Endothelial cell of umbilical vein (primary cell): Measurements from ENCODE around the gene POLR3GL. TPM values are rescaled to one million over a fixed set of nuclear protein-coding genes. Genes with fewer than 3 reads are reported as not detected.

Experiments used
- BruUV-seq: library from RNA; stranded (reverse); fragments of 400-500 nt; replicated peaks from 2 replicates; lab custom pipeline; 2021; lab: Mats Ljungman, UMichigan
- CTCF ChIA-PET: fragments of 300-600, 350-600 bp; sonication (Branson Sonifier 250); formaldehyde crosslinking; loops from one replicate; lab custom pipeline; 2021; ENCODE audit warnings: antibody characterized with exemption, inconsistent platforms; lab: Charles Lee
- POLR2A ChIA-PET: fragments of 300-600, 350-600 bp; sonication (Branson Sonifier 250); formaldehyde crosslinking; loops from one replicate; lab custom pipeline; 2021; ENCODE audit warnings: antibody characterized with exemption, inconsistent platforms; lab: Charles Lee
- DNase-seq: peaks from one replicate; pipeline ENCODE4 v3.0.0-alpha.2; 2011; ENCODE audit warnings: low read depth, low spot score
- FAIRE-seq: peaks from 2 replicates; lab custom pipeline; 2011; peaks lifted over from hg19 to GRCh38; lab: Jason Lieb, UNC
- H2AFZ ChIP-seq: 2 replicates; pipeline ENCODE4 v1.6.0; 2012; ENCODE audit warnings: low read depth, low read length, control low read depth, inconsistent platforms
- H3K27ac ChIP-seq: 2 replicates; pipeline ENCODE4 v1.5.1; 2011; ENCODE audit warnings: low read depth, mild to moderate bottlenecking, control low read depth, low read length, moderate library complexity; ENCODE audit not compliant: insufficient read depth
- H3K27me3 ChIP-seq, 2 experiments: 2 replicates each; pipeline versions ENCODE4 v1.6.0 to v1.6.1; 2011; ENCODE audit warnings: low read length in 2 of 2, mixed read lengths in 1 of 2; ENCODE audit not compliant: control insufficient read depth in 2 of 2, insufficient read depth in 2 of 2
- H3K36me3 ChIP-seq, 2 experiments: 2 replicates in 1 of 2; 3 replicates in 1 of 2; pipeline ENCODE4 v1.5.1; 2011; ENCODE audit warnings: low read length in 2 of 2, mild to moderate bottlenecking in 1 of 2, moderate library complexity in 1 of 2; ENCODE audit not compliant: control insufficient read depth in 2 of 2, insufficient read depth in 2 of 2; ENCODE audit errors: extremely low read depth in 1 of 2
- H3K4me1 ChIP-seq: 3 replicates; pipeline ENCODE4 v1.5.1; 2011; ENCODE audit warnings: mild to moderate bottlenecking, low read length; ENCODE audit not compliant: control insufficient read depth, insufficient read depth; ENCODE audit errors: extremely low read depth
- H3K4me2 ChIP-seq: 2 replicates; pipeline ENCODE4 v1.6.1; 2011; ENCODE audit warnings: low read length, control low read depth, mixed read lengths; ENCODE audit not compliant: insufficient read depth
- H3K4me3 ChIP-seq, 3 experiments: fragments of 200-600 bp in 1 of 3; sonication (generic), shearing (Covaris generic) in 1 of 3; replicated peaks in 1 of 3; 2 replicates each; pipeline ENCODE4 v1.5.1; 2011 to 2016; ENCODE audit warnings: control low read depth in 3 of 3, low read length in 3 of 3, mild to moderate bottlenecking in 2 of 3, inconsistent platforms in 1 of 3, low read depth in 1 of 3, moderate library complexity in 1 of 3; ENCODE audit not compliant: insufficient read depth in 1 of 3
- H3K79me2 ChIP-seq: 2 replicates; pipeline ENCODE4 v1.6.0; 2012; ENCODE audit warnings: low read length, inconsistent platforms; ENCODE audit not compliant: control insufficient read depth, insufficient read depth
- H3K9ac ChIP-seq: replicated peaks from 2 replicates; pipeline ENCODE3; 2011; ENCODE audit warnings: low read length, control low read depth; ENCODE audit not compliant: insufficient read depth; ENCODE audit errors: extremely low read depth
- H3K9me1 ChIP-seq: replicated peaks from 3 replicates; pipeline ENCODE4 v1.6.0; 2011; ENCODE audit warnings: mild to moderate bottlenecking, low read length; ENCODE audit not compliant: control insufficient read depth, insufficient read depth; ENCODE audit errors: extremely low read depth
- H3K9me3 ChIP-seq: replicated peaks from 2 replicates; pipeline ENCODE4 v1.5.1; 2012; ENCODE audit warnings: low read length, inconsistent platforms; ENCODE audit not compliant: control insufficient read depth, insufficient read depth
- H4K20me1 ChIP-seq: replicated peaks from 2 replicates; pipeline ENCODE3; 2011; ENCODE audit warnings: mild to moderate bottlenecking, low read length; ENCODE audit not compliant: control insufficient read depth, insufficient read depth; ENCODE audit errors: extremely low read depth
- CTCF ChIP-seq, 2 donors: IDR thresholded peaks; 1 replicate in 1 of 2; 2 replicates in 1 of 2; pipeline ENCODE4 v1.5.1; 2011; ENCODE audit warnings: low read length in 2 of 2, mild to moderate bottlenecking in 2 of 2, moderate library complexity in 2 of 2, control low read depth in 1 of 2, inconsistent platforms in 1 of 2, low read depth in 1 of 2; ENCODE audit not compliant: insufficient read depth in 1 of 2; ENCODE audit errors: extremely low read depth in 1 of 2
- EZH2 ChIP-seq: IDR thresholded peaks from 2 replicates; pipeline ENCODE4 v1.6.1; 2012; ENCODE audit warnings: borderline replicate concordance, low read depth, mild to moderate bottlenecking, moderate library complexity, low read length, inconsistent platforms; ENCODE audit not compliant: severe bottlenecking
- FOS ChIP-seq: IDR thresholded peaks from 2 replicates; pipeline ENCODE4 v1.6.1; 2011; ENCODE audit warnings: mild to moderate bottlenecking, low read length, moderate library complexity, borderline replicate concordance; ENCODE audit not compliant: insufficient read depth
- JUN ChIP-seq: IDR thresholded peaks from 2 replicates; pipeline ENCODE4 v1.6.1; 2011; ENCODE audit warnings: borderline replicate concordance, low read depth; ENCODE audit not compliant: insufficient read length, insufficient read depth
- MAX ChIP-seq: IDR thresholded peaks from 2 replicates; pipeline ENCODE4 v1.6.1; 2011; ENCODE audit not compliant: insufficient read depth, insufficient read length
- MYC ChIP-seq: IDR thresholded peaks from one replicate; pipeline ENCODE4 v1.6.1; 2011; ENCODE audit warnings: mild to moderate bottlenecking, low read depth, low read length
- dilution Hi-C: fragments of 300-500 bp; cut with MboI; formaldehyde crosslinking; loops from one replicate; pipeline ENCODE4 v1.15.0; 2019; ENCODE audit warnings: low sequenced_read_pairs; ENCODE audit not compliant: extremely low pct_ligation_motif_present
- intact Hi-C: fragments of 100-400 bp; cut with micrococcal nuclease; formaldehyde crosslinking; loops from one replicate; pipeline ENCODE4 v1.10.0; 2022
- polyA plus RNA-seq, 4 experiments: library from polyadenylated mRNA; depleted of rRNA in 3 of 4; stranded (reverse) in 3 of 4; unstranded in 1 of 4; fragments of >200 nt; gene quantifications; 2 replicates each; pipeline versions ENCODE4 v1.2.1 to v1.2.3, GENCODE V29; 2011 to 2012; ENCODE audit warnings: missing spikeins in 1 of 4
- total RNA-seq: library from RNA; stranded (reverse); gene quantifications from 2 replicates; pipeline ENCODE4 v1.2.3, GENCODE V29; 2021

The POLR3GL gene
- total and polyA plus RNA-seq, 2 donors (not counting 3 experiments of a cell fraction or from before 2014, with no cell fraction given): 12.4 to 15.3 TPM

- Histone ChIP-seq H3K27ac (no peak overlapping the region), H3K79me2 (peaks cover 10% of the 10 kb centered on the region), H3K9me3 (no peaks in the 10 kb centered on the region), H3K27me3 (no peaks in the 10 kb centered on the region), H4K20me1 (no peaks in the 10 kb centered on the region), H3K9me1 (no peaks in the 10 kb centered on the region), H3K4me3 (no peak overlapping the region), H3K4me2 (peak overlapping the region; percentile 98), H3K4me1 (peaks cover 19% of the 10 kb centered on the region), H3K36me3 (peaks cover 2 to 13% of the 10 kb centered on the region in 2 experiments), H3K9ac (no peak overlapping the region), H2AFZ (no peak overlapping the region)
- intact Hi-C loops: no loop called here
- dilution Hi-C loops: no loop called here
- no TSS peak for BruUV-seq
- POLR2A ChIA-PET: interaction anchor here (0.7 kb wide), 1 partner anchor 18 kb away, joined by 4 read pairs; no protein-coding TSS in a partner anchor
- TF ChIP-seq EZH2 (no peak), JUN (no peak), CTCF (IDR thresholded peaks at IDR 0.05; ENCODE audit: extremely low read depth in 1 of 2, insufficient read depth in 1 of 2, low read depth in 1 of 2, low read length in 2 of 2) (no peak), MAX (no peak), MYC (no peak), FOS (no peak)
- DNase-seq: peak; percentile 22
- CTCF ChIA-PET: interaction anchor here (0.9 to 10.4 kb wide), 4 partner anchors 9 to 106 kb away, joined by 4 to 87 read pairs (median 15); no protein-coding TSS in a partner anchor
- FAIRE-seq: no peak
These were observed 33.2 kb downstream of the POLR3GL start for GRCh38 chr1:145997718-145998023.
